Measurements from ENCODE around the gene CYP46A1.
"Not testable (repeated sequence)": the region's sequence is repeated elsewhere in the genome, so short reads cannot be mapped to it uniquely, and the experiment has no call there.

Gene CYP46A1

DNA sequence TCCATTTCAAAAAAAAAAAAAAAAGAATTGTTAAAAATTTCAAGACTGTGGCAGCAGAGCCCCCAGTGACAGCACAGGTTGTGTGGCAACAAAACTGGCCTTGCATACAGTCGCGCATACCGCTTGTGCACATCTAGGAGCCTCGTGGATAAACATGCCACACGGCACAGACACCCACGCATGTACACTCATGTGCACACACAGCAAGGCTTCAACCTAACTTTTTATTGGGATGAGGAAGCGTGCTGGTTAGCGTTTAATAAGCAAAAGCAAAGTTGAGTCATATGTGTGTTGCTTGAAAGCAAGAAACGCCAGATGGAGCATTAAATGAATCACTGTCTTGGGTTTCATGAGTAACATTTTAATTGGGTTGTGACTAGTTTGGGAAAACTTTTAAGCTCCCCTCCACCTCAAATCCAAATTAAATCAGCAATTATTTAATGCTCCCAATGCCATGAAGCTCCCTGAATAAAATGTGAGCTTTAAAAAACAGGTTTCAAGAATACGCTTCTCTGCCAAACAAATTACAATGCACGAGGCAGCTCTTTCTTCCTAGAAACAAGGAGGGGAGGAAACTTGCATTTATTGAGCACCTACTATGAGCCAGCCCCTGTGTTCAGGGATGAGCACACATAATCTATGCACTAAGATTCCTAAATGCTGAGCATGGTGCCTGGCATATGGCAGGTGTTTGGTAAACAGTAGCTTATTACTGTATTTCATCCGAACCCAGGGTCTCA lies 73.4 kb downstream of the CYP46A1 start:
- peak in 1 of 2 donors; percentile 20 for DNase-seq (ENCODE audit: low read depth in 2 of 2)

DNA sequence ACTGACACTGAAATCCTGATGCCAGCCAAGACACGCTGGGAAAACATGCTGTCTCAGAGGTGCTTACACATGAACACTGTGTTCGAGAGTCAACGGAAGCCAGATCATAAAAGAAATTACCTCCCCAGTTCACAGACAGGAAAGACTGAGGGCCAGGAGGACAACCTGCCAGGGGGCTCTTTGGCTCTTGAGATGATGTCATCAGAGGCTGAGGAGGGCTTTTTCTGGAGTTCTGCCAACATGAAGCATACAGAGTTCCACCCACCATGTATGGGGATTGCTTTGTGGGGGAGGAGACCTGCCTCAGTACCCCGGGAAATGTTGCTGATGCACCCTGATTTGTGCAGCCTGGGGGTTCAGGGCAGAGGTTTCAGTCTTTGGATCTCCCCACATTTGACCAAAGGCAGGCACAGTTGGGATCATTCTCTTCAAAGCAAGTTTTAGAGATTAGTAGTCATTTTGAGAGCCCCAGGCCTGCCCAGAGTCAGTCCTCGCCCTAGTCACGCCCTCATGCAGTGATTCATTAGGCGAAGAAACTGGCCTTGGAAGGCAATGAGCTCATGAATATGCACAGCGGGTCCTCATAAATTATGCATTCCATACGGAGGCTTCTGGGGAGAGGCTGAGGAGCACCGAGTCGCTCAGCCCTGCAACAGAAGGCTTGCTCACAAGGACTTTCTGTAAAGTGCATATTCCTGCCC lies 74.2 kb downstream of the CYP46A1 start:
- DNase-seq (ENCODE audit: low read depth in 2 of 2) = peak in 1 of 2 donors; percentile 11

DNA sequence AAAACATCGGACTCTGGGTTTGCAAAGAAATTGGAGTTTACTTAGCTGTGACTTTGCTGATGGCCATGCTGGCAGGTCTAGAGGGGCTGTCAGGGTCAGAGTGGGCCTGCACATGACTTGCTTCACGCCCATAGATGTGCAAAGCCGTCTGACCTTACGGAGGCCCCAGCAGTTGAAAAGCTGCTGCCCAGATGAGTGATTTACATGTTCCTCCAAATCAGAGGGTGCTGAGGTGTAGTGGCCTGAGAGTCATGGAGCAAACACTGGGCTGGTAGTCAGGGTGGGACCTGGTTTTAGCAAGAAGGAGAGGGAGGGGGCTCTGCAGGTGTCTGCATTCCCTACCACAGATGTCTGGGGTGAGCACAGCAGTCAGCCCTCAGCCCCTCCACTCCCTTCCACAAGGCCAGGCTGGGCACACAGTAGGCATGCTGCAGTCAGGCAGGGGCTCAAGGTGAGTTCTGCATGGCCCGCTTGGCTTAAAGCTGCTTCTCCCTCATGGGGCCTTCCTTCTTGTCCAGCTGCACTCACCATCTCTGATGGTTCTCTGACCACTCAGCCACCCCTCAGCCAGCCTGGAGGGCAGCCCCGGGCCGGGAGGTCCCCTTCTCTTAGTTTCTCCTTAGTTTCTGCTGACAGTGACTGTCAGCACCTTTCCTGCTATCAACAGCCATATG lies 74.9 kb downstream of the CYP46A1 start:
- DNase-seq (ENCODE audit: low read depth in 2 of 2) = no peak

DNA sequence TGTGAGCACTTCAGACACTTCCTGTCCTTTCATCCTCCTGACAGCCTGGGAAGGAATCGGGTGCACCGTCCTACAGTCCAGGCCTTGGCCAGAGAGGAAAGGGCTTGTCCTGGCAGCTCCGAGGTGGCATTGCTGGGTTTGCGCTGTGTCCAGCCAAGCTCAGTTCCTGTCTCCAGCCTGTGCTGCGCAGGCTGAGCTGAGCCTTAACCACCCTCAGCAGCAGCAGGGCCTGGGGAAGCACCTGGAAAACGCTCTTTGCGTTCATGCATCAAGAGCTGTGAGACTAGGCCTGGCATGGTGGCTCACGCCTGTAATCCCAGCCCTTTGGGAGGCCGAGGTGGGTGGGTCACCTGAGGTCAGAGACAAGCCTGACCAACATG lies 75.4 kb downstream of the CYP46A1 start:
- DNase-seq (ENCODE audit: low read depth in 2 of 2) = no peak

DNA sequence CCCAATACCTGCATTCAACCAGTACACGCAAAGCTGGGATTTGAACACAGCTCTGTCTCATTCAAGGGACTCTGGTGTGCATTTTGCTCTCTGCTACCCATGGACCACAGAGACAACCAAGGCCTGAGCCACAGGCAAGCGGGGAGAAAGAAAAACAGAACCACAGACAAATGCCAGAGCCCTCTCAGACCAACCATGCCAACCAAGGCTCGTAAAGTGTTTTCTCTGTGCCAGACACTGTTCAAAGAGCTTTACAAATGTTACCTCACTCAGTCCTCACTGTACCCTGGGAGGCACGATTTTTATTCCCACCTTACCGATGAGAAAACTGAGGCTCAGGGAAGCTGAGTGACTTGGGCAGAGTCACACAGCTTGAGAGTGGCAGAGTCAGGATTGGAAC lies 76.7 kb downstream of the CYP46A1 start:
- no peak for DNase-seq (ENCODE audit: low read depth in 2 of 2)

DNA sequence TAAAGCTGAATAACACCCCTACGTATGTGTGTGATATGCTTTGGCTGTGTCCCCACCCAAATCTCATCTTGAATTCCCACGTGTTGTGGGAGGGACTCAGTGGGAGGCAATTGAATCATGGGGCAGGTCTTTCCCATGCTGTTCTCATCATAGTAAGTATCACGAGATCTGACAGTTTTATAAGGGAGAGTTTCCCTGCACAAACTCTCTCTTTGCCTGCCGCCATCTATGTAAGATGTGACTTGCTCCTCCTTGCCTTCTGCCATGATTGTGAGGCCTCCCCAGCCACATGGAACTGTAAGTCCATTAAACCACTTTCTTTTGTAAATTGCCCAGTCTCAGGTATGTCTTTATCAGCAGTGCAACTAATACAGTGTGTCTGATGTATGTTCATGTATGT lies 78.8 kb downstream of the CYP46A1 start:
- DNase-seq (ENCODE audit: low read depth in 2 of 2) = not testable (repeated sequence)

DNA sequence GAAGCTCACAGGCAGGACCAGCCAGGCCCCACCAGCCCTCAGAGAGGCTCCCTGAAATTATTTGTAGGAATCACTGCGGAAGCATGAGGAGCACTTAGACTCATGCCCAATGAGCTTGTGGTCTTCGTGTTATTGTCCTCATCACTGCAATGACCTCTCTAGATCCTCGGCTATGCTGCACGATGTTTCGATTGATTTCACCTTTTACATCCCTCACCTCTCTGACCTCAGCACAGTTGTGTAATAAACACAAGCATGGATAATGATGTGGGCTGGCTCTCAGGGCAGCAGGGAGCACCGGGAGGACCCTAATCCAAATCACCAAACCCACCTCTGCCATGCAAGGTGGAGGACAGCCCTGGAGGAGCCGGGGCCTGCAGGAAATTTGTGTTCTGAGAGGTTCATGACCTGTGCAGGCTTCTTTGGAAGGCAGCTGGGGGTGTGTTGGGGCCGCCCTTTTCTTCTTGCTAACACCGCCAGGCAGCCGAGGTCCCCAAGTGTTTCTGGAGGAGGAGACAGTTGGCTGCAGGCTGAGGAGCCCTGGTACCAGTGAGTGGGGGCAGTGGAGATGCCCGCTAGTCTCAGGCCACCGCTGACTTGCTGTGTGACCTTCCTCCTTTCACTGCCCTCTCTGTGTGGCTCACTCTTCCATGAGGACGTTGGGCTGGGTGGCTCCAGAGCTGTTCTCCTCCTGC lies 79.6 kb downstream of the CYP46A1 start:
- no peak for DNase-seq (ENCODE audit: low read depth in 2 of 2)

DNA sequence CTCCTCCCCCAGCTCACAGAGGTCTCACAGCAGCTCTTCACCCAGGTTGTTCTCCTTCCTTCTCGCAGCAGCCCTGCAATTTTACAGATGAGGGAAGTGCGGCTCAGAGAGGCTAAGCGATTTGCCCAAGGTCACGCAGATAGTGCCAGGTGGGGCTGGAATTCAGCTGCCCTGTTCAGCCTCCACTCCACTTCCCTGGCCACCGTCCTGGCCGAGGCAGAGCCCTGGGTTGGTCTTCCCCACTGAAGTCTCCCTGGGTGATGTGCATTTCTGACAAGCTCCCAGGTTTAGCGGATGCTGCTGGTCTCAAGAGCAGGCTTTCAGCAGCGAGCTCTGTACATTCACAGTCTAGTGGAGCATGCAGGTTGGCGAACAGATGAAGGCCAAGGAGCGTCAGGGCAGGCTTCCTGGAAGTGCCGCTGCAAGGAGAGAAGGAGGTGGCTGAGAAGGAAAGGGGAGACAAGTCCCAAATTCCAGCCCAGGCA lies 80.2 kb downstream of the CYP46A1 start:
- no peak for DNase-seq (ENCODE audit: low read depth in 2 of 2)

DNA sequence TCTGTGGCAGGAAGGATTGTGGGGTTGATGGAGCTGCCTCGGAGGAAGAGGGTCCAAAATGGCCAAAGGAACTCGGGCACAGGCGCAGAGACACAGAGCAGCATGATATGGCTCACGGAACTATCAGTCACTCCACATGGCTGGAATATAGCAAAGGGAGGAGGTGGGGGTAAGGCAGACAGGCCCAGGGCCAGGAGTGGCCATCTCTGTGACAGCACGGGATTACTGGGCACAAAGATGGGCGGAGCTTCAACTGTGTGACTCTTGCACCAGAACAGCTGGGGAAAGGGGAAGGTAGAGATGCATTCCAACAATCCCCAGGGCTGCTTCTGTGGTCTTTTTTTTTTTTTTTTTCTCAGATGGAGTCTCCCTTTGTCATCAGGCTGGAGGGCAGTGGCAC lies 84.3 kb downstream of the CYP46A1 start:
- DNase-seq (ENCODE audit: low read depth in 2 of 2) = no peak

DNA sequence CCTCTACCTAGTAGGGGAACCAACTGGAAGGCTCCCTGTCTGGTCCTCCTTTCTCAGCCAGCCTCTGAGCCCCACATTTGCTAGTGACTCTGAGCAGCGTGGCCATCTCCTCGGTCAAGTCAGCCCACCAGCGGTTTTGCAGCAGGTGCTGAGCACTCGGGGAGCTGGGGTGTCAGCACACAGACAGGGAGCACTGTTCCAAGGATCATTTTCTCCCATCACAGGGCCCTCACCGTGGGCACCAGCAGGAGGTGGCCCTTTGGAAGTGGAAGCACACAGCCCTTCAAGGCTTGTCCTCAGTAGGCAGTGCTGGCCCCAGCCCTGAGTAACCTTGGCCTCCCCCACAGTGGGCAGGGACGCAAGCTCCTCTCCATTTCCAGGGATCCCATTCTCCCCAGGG lies 85.0 kb downstream of the CYP46A1 start:
- no peak for DNase-seq (ENCODE audit: low read depth in 2 of 2)

DNA sequence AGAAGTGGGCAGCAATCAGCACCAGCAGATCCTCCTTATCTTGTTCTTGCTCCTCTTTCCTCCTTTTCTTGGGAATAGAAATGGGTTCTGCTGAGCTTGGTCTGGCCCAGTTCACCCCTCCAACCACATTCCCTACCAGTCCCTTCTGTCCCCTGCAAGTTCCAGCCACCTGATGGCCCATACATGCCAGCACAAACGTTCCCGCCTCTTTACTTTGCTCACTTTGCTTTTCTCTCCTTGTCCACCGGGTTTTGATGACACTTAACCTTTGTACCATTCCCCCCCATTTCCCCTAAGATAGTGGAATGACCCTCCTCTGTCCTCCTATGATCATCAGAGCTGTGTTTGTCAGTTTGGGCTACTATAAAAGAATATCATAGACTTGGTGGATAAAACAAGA lies 85.7 kb downstream of the CYP46A1 start:
- no peak for DNase-seq (ENCODE audit: low read depth in 2 of 2)

DNA sequence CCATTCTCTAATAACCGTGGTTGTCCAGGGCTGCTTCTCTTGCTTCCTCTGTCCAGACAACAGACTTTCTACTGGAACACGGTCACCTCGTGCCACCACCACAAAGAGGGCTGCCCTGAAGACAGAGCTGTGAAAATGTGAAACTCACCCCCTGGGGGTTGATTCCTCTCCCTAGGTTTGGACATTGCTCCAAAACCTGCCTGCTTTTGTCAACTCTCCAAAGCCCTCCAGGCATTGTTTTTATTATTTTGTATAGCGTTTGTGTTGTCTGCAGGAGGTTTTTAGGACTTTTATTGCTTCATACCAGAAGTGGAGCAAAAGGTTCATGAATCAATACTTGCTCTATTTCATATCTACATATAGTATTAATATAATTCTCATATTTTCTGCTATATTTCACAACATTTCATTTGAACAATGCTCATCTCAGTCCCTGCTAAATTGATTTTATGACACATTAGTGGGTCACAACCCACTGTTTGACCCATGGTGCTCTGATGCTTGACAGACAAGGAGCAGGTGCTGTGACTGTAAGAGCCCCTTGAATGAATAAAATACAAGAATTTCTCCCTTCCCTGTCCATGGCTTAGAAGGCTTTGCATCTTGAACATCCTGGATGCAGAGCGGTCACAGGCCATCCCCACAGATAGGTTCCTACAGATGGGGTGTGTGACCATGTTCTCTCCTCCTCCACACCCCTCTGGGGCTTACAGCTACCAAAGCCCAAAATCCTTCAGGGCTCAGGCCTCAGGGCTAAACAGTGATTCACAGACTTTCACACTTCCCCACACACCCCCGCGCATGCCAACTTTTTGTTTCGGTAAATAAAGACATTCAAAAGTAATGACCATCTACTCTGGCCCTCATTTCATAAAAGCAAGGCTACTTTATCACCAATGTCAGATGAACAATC lies 88.5 kb downstream of the CYP46A1 start:
- DNase-seq (ENCODE audit: low read depth in 2 of 2) = no peak

DNA sequence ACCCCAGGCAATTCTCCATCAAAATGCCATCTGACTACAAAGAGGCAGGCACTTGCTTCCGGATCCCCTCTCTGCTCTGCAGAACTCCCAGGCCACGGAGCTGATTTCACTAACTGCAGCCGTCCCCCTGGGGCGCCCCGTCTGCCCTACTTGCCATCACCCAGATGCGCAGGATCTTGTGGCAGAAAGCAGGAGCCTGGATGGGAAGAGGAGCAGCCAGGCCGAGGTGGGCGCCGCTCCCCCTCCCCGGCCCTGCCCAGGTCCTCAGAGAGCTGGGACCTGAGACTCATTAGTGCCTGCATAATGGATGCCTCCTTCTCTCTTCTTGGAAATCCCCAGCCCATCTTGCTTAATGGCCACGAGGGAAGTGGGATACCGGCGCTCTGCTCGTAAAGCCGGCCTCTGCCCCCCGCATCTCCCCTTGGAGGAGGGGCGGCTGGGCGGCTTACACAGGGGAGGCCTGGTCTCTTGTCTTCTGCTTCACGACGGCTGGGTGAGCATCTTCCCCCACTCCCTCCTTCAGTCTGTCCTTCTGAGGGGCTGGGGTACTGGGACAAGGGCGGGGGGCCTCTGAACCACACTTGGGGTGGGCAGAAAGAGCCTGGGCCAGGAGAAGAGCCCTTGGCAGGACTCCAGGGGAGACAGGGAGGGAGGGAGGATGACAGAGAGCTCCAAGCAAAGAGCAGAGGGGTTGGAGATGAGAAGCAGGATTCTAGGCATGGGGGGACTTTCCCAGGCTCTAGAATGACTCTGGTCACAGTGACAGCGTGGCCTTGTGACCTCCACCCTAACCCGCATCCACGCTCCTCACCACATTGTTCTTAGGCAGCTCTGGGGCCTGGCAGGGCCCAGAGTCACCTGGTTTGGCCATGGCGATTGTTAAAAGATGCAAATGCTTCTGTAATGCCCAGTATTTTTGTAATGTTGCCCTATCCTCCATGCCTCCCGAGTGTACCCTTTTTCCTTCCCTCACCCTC lies 89.7 kb downstream of the CYP46A1 start:
- no peak for DNase-seq (ENCODE audit: low read depth in 2 of 2)

DNA sequence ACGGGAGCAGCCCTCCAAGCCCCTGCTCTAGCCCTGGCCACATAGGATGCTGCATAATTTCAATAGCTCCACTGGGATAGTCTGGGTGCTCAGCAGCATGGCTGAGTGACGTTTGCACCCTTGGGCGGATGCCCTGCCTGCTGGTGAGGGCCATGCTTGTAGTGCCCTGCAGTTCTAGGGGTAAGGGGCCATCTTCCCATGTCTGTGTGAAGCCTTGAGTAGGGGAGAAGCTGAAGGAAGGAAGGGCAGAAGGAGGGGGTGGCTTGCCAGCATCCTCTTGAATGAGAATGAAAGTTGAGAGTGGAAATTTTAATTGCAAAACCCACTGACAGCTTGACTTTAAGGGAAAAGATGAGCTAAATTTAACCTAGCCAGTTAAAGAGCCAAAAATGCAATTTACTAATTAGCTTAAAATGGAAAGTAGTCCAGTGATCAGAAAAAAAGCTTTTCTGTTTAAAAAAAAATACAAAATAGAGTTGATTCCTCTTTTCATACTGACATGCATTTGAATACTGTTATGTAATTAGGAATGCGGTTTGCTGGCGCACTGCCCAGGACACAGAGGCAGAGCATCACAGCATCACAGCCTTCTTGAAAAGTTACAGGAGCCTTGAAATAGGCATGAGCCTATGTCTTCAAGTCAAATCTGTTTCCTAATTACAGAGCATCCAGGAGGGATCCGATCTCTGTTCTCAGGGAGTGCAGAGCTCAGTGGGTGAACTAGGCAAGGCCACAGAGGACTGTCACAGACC lies 90.6 kb downstream of the CYP46A1 start:
- no peak for DNase-seq (ENCODE audit: low read depth in 2 of 2)

DNA sequence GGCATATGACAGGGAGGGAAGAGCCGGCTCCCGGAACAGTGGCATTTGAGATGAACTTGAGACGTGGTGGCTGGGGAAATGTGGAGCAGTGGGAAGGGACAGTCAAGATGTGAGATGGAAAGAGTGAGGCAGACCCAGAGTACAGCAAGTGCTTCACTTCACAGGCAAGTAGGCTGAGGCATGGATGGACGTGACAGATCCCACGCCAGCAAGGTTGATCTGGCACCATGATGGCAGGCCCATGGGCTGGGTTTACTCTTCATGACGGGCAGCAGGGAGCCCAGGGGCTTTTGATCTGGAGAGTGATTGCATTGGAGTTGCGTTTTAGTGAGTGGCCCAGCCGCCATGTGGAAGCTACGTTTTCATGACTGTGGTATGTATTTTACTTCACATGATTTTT lies 91.3 kb downstream of the CYP46A1 start:
- no peak for DNase-seq (ENCODE audit: low read depth in 2 of 2)
